IMR-90 (cell line): ENCODE results near the gene CKB. TPM values are rescaled to one million over a fixed set of nuclear protein-coding genes. Genes with fewer than 3 reads are reported as not detected.

ENCODE experiments used
- ATAC-seq: fragments of 200-7000 bp; cut with Tn5 transposase; 2 replicates; pipeline ENCODE4 v1.9.1; 2020; ENCODE audit warnings: low read depth, mild to moderate bottlenecking, moderate library complexity
- BruUV-seq: library from RNA; stranded (reverse); fragments of 400-500 nt; replicated peaks from 2 replicates; lab custom pipeline; 2021; lab: Mats Ljungman, UMichigan
- CTCF ChIA-PET: fragments of 300-600 bp; formaldehyde crosslinking; extraction: SDS; loops from one replicate; lab custom pipeline; 2021; ENCODE audit warnings: antibody characterized with exemption; lab: Yijun Ruan, JAX
- POLR2A ChIA-PET: fragments of 300-600 bp; sonication (Branson Sonifier 250); formaldehyde crosslinking; loops from one replicate; lab custom pipeline; 2022; ENCODE audit warnings: antibody characterized with exemption; ENCODE audit not compliant: unreplicated experiment; lab: Charles Lee
- DNase-seq: peaks from one replicate; pipeline ENCODE4 v3.0.0; 2013
- H2AFZ ChIP-seq: replicated peaks from 2 replicates; pipeline ENCODE3; 2013; ENCODE audit warnings: low read length, mild to moderate bottlenecking; ENCODE audit not compliant: poor library complexity
- H2AK5ac ChIP-seq: 2 replicates; pipeline ENCODE4 v1.6.1; 2013; ENCODE audit warnings: low read depth, low read length, inconsistent platforms
- H2AK9ac ChIP-seq: replicated peaks from 2 replicates; pipeline ENCODE3; 2013; ENCODE audit warnings: mild to moderate bottlenecking, low read depth, low read length, moderate library complexity; ENCODE audit not compliant: poor library complexity
- H2BK120ac ChIP-seq: 2 replicates; pipeline ENCODE4 v1.6.1; 2013; ENCODE audit warnings: low read depth, low read length, inconsistent platforms
- H2BK15ac ChIP-seq: 3 replicates; pipeline ENCODE4 v1.6.1; 2013; ENCODE audit warnings: low read depth, low read length, inconsistent platforms
- H2BK20ac ChIP-seq: 2 replicates; pipeline ENCODE4 v1.6.1; 2013; ENCODE audit warnings: low read depth, mild to moderate bottlenecking, inconsistent platforms, low read length, moderate library complexity
- H2BK5ac ChIP-seq: 2 replicates; pipeline ENCODE4 v1.6.1; 2013; ENCODE audit warnings: mild to moderate bottlenecking, low read depth, low read length, inconsistent platforms; ENCODE audit not compliant: poor library complexity, severe bottlenecking
- H3K14ac ChIP-seq: replicated peaks from 2 replicates; pipeline ENCODE4 v1.6.1; 2013; ENCODE audit warnings: low read depth, low read length, inconsistent platforms
- H3K18ac ChIP-seq: 2 replicates; pipeline ENCODE4 v1.6.1; 2013; ENCODE audit warnings: low read depth, low read length, control low read depth
- H3K23ac ChIP-seq: 2 replicates; pipeline ENCODE4 v1.6.1; 2013; ENCODE audit warnings: low read depth, low read length, inconsistent platforms
- H3K27ac ChIP-seq: 2 replicates; pipeline ENCODE4 v1.5.1; 2013; ENCODE audit warnings: mild to moderate bottlenecking, control low read depth, low read length; ENCODE audit not compliant: insufficient read depth
- H3K27me3 ChIP-seq: 2 replicates; pipeline ENCODE4 v1.6.1; 2013; ENCODE audit warnings: low read length; ENCODE audit not compliant: control insufficient read depth, insufficient read depth
- H3K36me3 ChIP-seq: 2 replicates; pipeline ENCODE4 v1.6.1; 2013; ENCODE audit warnings: low read length, mixed read lengths; ENCODE audit not compliant: control insufficient read depth, insufficient read depth
- H3K4ac ChIP-seq: 2 replicates; pipeline ENCODE4 v1.6.1; 2013; ENCODE audit warnings: low read depth, low read length, inconsistent platforms
- H3K4me1 ChIP-seq: 2 replicates; pipeline ENCODE4 v1.6.1; 2013; ENCODE audit warnings: low read length, mixed read lengths; ENCODE audit not compliant: control insufficient read depth, insufficient read depth
- H3K4me2 ChIP-seq: 2 replicates; pipeline ENCODE4 v1.6.1; 2013; ENCODE audit warnings: low read depth, mild to moderate bottlenecking, control low read depth, low read length, moderate library complexity
- H3K4me3 ChIP-seq: 2 replicates; pipeline ENCODE4 v1.5.1; 2013; ENCODE audit warnings: low read depth, mild to moderate bottlenecking, control low read depth, low read length, moderate library complexity; ENCODE audit not compliant: insufficient read depth
- H3K56ac ChIP-seq: 2 replicates; pipeline ENCODE4 v1.6.1; 2013; ENCODE audit warnings: low read length, inconsistent platforms; ENCODE audit not compliant: insufficient read depth; ENCODE audit errors: extremely low read depth
- H3K79me1 ChIP-seq, 2 experiments: 2 replicates each; pipeline ENCODE4 v1.6.1; 2013; ENCODE audit warnings: low read length in 2 of 2, inconsistent platforms in 1 of 2, low read depth in 1 of 2
- H3K9ac ChIP-seq: 2 replicates; pipeline ENCODE4 v1.6.1; 2013; ENCODE audit warnings: low read depth, low read length, control low read depth
- H3K9me1 ChIP-seq: 2 replicates; pipeline ENCODE4 v1.6.1; 2013; ENCODE audit warnings: low read length, inconsistent platforms; ENCODE audit not compliant: insufficient read depth
- H3K9me3 ChIP-seq: 2 replicates; pipeline ENCODE4 v1.6.1; 2013; ENCODE audit warnings: low read length; ENCODE audit not compliant: control insufficient read depth, insufficient read depth
- H4K20me1 ChIP-seq: 2 replicates; pipeline ENCODE4 v1.6.1; 2013; ENCODE audit warnings: low read length, inconsistent platforms; ENCODE audit not compliant: insufficient read depth
- H4K5ac ChIP-seq: 2 replicates; pipeline ENCODE4 v1.6.1; 2013; ENCODE audit warnings: mild to moderate bottlenecking, low read depth, low read length, control low read depth
- H4K8ac ChIP-seq, 2 experiments: 2 replicates each; pipeline ENCODE4 v1.6.1; 2013; ENCODE audit warnings: low read depth in 2 of 2, low read length in 2 of 2, control low read depth in 1 of 2, inconsistent platforms in 1 of 2
- H4K91ac ChIP-seq: 2 replicates; pipeline ENCODE4 v1.6.1; 2013; ENCODE audit warnings: low read depth, low read length, inconsistent platforms; ENCODE audit not compliant: insufficient read depth
- CEBPB ChIP-seq: IDR thresholded peaks from 2 replicates; pipeline ENCODE4 v1.6.1; 2012; ENCODE audit warnings: low read depth, low read length, improper control_type of control experiment
- CHD1 ChIP-seq: IDR thresholded peaks from 2 replicates; pipeline ENCODE4 v1.6.1; 2012; ENCODE audit warnings: low read depth, low read length, improper control_type of control experiment
- ELK1 ChIP-seq: fragments of 150-350 bp; IDR thresholded peaks from 2 replicates; pipeline ENCODE4 v1.6.1; 2016; ENCODE audit warnings: low read depth, mild to moderate bottlenecking, low read length, moderate library complexity, borderline replicate concordance
- MAFK ChIP-seq: IDR thresholded peaks from 2 replicates; pipeline ENCODE4 v1.6.1; 2012; ENCODE audit warnings: low read depth, low read length, improper control_type of control experiment
- MAZ ChIP-seq: IDR thresholded peaks from 2 replicates; pipeline ENCODE4 v1.6.1; 2012; ENCODE audit warnings: low read depth, mild to moderate bottlenecking, low read length, improper control_type of control experiment, moderate library complexity, borderline replicate concordance
- MXI1 ChIP-seq: IDR thresholded peaks from 2 replicates; pipeline ENCODE4 v1.6.1; 2012; ENCODE audit warnings: low read depth, mild to moderate bottlenecking, low read length, moderate library complexity, borderline replicate concordance
- RCOR1 ChIP-seq: IDR thresholded peaks from 2 replicates; pipeline ENCODE4 v1.6.1; 2012; ENCODE audit warnings: mild to moderate bottlenecking, low read length, improper control_type of control experiment; ENCODE audit not compliant: insufficient replicate concordance
- RFX5 ChIP-seq: IDR thresholded peaks from 2 replicates; pipeline ENCODE4 v1.8.0; 2012; ENCODE audit warnings: low read depth, mild to moderate bottlenecking, low read length, moderate library complexity
- SMC3 ChIP-seq: fragments of 150-350 bp; IDR thresholded peaks from 2 replicates; pipeline ENCODE4 v1.6.1; 2016; ENCODE audit warnings: low read depth, mild to moderate bottlenecking, antibody characterized with exemption, low read length, moderate library complexity
- USF2 ChIP-seq: fragments of 150-350 bp; IDR thresholded peaks from 2 replicates; pipeline ENCODE4 v1.6.1; 2017; ENCODE audit warnings: mild to moderate bottlenecking, antibody characterized with exemption, low read length, low read depth
- WGBS, 2 experiments: methylation state at CpG; one replicate each; pipeline versions ENCODE4 v1.1.5 to v1.1.7; 2013; ENCODE audit warnings: missing lambda C conversion rate in 2 of 2; ENCODE audit not compliant: insufficient read length in 1 of 2; ENCODE audit errors: extremely low coverage in 2 of 2; 5-methylcytosine and 5-hydroxymethylcytosine counted together
- dilution Hi-C: fragments of 300-500 bp; cut with HindIII; formaldehyde crosslinking; loops from one replicate; pipeline ENCODE4 v1.14.3; 2018; ENCODE audit warnings: low sequenced_read_pairs; ENCODE audit not compliant: unreplicated experiment
- in situ Hi-C: fragments of 300-500 bp; cut with MboI; formaldehyde crosslinking; loops from 3 replicates; pipeline ENCODE4 v1.14.3; 2019; ENCODE audit warnings: low sequenced_read_pairs, inconsistent platforms, mixed read lengths
- intact Hi-C: fragments of 100-400 bp; cut with micrococcal nuclease; formaldehyde crosslinking; loops from 2 replicates; pipeline ENCODE4 v1.10.0; 2022
- polyA plus RNA-seq, 3 experiments: library from polyadenylated mRNA; depleted of rRNA; stranded (reverse); fragments of >200 nt; gene quantifications; 2 replicates each; pipeline ENCODE4 v1.2.3, GENCODE V29; 2012; ENCODE audit warnings: low replicate concordance in 1 of 3
- total RNA-seq: library from RNA; depleted of rRNA; stranded (reverse); fragments of >200 nt; gene quantifications from 2 replicates; pipeline ENCODE4 v1.2.3, GENCODE V29; 2012

CKB gene
- total and polyA plus RNA-seq, 2 of the 4 experiments (the other 2 are of a cell fraction), result 17.7 to 82.6 TPM

GRCh38 chr14:103527408-103528145, 4.9 kb upstream of the CKB start:
- ChIA-PET CTCF (interaction anchor here (1.2 kb wide), 1 partner anchor 13 kb away, joined by 3 read pairs; no protein-coding TSS in a partner anchor), POLR2A (no interaction called here)
- in situ Hi-C loops, result no loop called here
- DNase-seq (no peak), ATAC-seq (no peak)
- Histone ChIP-seq H3K4me1 (peaks cover 11% of the 10 kb centered on the region), H3K9ac (no peak overlapping the region), H3K79me1 (peaks cover 0 to 44% of the 10 kb centered on the region in 2 experiments; a peak in 3 of 4 replicates), H2AK9ac (peak overlapping the region; percentile 97), H4K91ac (peak overlapping the region; percentile 50), H2BK5ac (no peak overlapping the region), H4K8ac (peak overlapping the region; percentile 86 to 91; a peak in 3 of 4 replicates), H3K36me3 (peaks cover 5% of the 10 kb centered on the region; the same call in 1 of the 2 replicates), H3K27ac (no peak overlapping the region), H2BK15ac (no peak overlapping the region; the same call in 2 of the 3 replicates), H3K18ac (no peak overlapping the region), H3K27me3 (peaks cover 10% of the 10 kb centered on the region), H3K56ac (no peak overlapping the region), H2AK5ac (peak overlapping the region; percentile 15; the same call in 1 of the 2 replicates), H3K14ac (no peak overlapping the region), H3K9me3 (no peaks in the 10 kb centered on the region), H4K20me1 (peaks cover 26% of the 10 kb centered on the region), H3K4me2 (no peak overlapping the region), H2AFZ (peak overlapping the region; percentile 91), H4K5ac (no peak overlapping the region), H2BK120ac (no peak overlapping the region), H3K4ac (peak overlapping the region; percentile 87; the same call in 1 of the 2 replicates), H3K9me1 (peaks cover 13% of the 10 kb centered on the region), H3K4me3 (no peak overlapping the region), H3K23ac (no peak overlapping the region), H2BK20ac (no peak overlapping the region)
- dilution Hi-C loops, result no loop called here
- TF ChIP-seq RCOR1, result no peak
- TF ChIP-seq MAFK, result no peak
- TF ChIP-seq CEBPB, result no peak
- TF ChIP-seq USF2, result no peak
- TF ChIP-seq MAZ, result no peak
- no peak for TF ChIP-seq CHD1
- TF ChIP-seq MXI1, result no peak
- no peak for TF ChIP-seq ELK1
- TF ChIP-seq RFX5, result no peak
- TF ChIP-seq SMC3, result no peak
- intact Hi-C loops, result no loop called here
- no TSS peak for BruUV-seq
- 82% methylated on average over 6 of the region's 14 CpGs; no CpG with 5 or more reads in 1 of the 2 experiments for WGBS, 2 experiments
